HepG2 (cell line): ENCODE data around the gene CRIM1. TPM values are rescaled to one million over a fixed set of nuclear protein-coding genes. Genes with fewer than 3 reads are reported as not detected.

Experiments used
- EED ChIP-seq: sonication (generic); formaldehyde crosslinking; IDR thresholded peaks from 2 replicates; pipeline ENCODE4 v1.5.0; 2020; ENCODE audit warnings: mild to moderate bottlenecking, missing genetic modification reagents
- GATA4 ChIP-seq: sonication (generic); IDR thresholded peaks from 2 replicates; pipeline ENCODE4 v1.6.1; 2016; ENCODE audit warnings: antibody characterized with exemption, low read depth, borderline replicate concordance
- HDAC1 ChIP-seq: sonication (generic); formaldehyde crosslinking; IDR thresholded peaks from 2 replicates; pipeline ENCODE4 v1.5.1; 2020; ENCODE audit warnings: mild to moderate bottlenecking, missing genetic modification reagents
- HNRNPK ChIP-seq: fragments of 200-400 bp; formaldehyde crosslinking; IDR thresholded peaks from 2 replicates; pipeline ENCODE4 v1.6.1; 2018; ENCODE audit warnings: low read length, low read depth, moderate library complexity, mild to moderate bottlenecking; ENCODE audit not compliant: poor library complexity, severe bottlenecking
- MYC ChIP-seq: sonication (generic); formaldehyde crosslinking; IDR thresholded peaks from 2 replicates; pipeline ENCODE4 v1.9.0; 2021; ENCODE audit warnings: missing genetic modification reagents, borderline replicate concordance
- NFE2L1 ChIP-seq: sonication (generic); formaldehyde crosslinking; IDR thresholded peaks from 2 replicates; pipeline ENCODE4 v1.4.0; 2020; ENCODE audit warnings: missing genetic modification reagents, mild to moderate bottlenecking, borderline replicate concordance
- PAX8 ChIP-seq: sonication (generic); formaldehyde crosslinking; IDR thresholded peaks from 2 replicates; pipeline ENCODE4 v1.8.0; 2022; ENCODE audit warnings: mild to moderate bottlenecking, missing genetic modification reagents, borderline replicate concordance
- PITX1 ChIP-seq: sonication (generic); formaldehyde crosslinking; IDR thresholded peaks from 2 replicates; pipeline ENCODE4 v1.5.1; 2020; ENCODE audit warnings: mild to moderate bottlenecking, missing genetic modification reagents
- SMC3 ChIP-seq: IDR thresholded peaks from 2 replicates; pipeline ENCODE4 v1.6.1; 2011; ENCODE audit warnings: low read length, improper control_type of control experiment
- SSRP1 ChIP-seq: IDR thresholded peaks from 2 replicates; pipeline ENCODE4 v1.6.1; 2016; ENCODE audit warnings: control low read depth
- ZC3H13 ChIP-seq: sonication (generic); formaldehyde crosslinking; IDR thresholded peaks from 2 replicates; pipeline ENCODE4 v1.8.1; 2023; ENCODE audit warnings: mild to moderate bottlenecking, missing genetic modification reagents, moderate library complexity
- ZNF263 ChIP-seq: sonication (generic); formaldehyde crosslinking; IDR thresholded peaks from 2 replicates; pipeline ENCODE4 v1.4.0; 2020; ENCODE audit warnings: missing genetic modification reagents
- ZNF335 ChIP-seq: sonication (generic); formaldehyde crosslinking; IDR thresholded peaks from 2 replicates; pipeline ENCODE4 v1.4.0; 2020; ENCODE audit warnings: missing genetic modification reagents
- ZNF564 ChIP-seq: sonication (generic); formaldehyde crosslinking; IDR thresholded peaks from 2 replicates; pipeline ENCODE4 v1.8.1; 2023; ENCODE audit warnings: mild to moderate bottlenecking, missing genetic modification reagents
- ZNF607 ChIP-seq: sonication (generic); formaldehyde crosslinking; IDR thresholded peaks from 2 replicates; pipeline ENCODE4 v1.5.1; 2020; ENCODE audit warnings: missing genetic modification reagents, mild to moderate bottlenecking, borderline replicate concordance
- ZNF790 ChIP-seq: sonication (generic); formaldehyde crosslinking; IDR thresholded peaks from 2 replicates; pipeline ENCODE4 v1.8.0; 2022; ENCODE audit warnings: missing genetic modification reagents, mild to moderate bottlenecking, borderline replicate concordance
- polyA plus RNA-seq, 8 experiments: library from polyadenylated mRNA; depleted of rRNA in 3 of 8; stranded (reverse) in 7 of 8; unstranded in 1 of 8; fragments of >200 nt; fragmentation: Illumina TruSeq in 4 of 8; extraction: Trizol in 4 of 8; gene quantifications; 2 replicates each; pipeline versions ENCODE4 v1.2.1 to v1.2.3, GENCODE V29; 2011 to 2016; ENCODE audit warnings: low read depth in 4 of 8, missing spikeins in 1 of 8, mixed read lengths in 1 of 8; ENCODE audit not compliant: insufficient read depth in 1 of 8
- total RNA-seq, 5 experiments: library from RNA; depleted of rRNA; stranded (reverse); fragments of >200 nt; fragmentation: Illumina TruSeq; extraction: Trizol; gene quantifications; 2 replicates each; pipeline ENCODE4 v1.2.3, GENCODE V29; 2016; ENCODE audit warnings: low read depth in 1 of 5
- TF ChIP-seq, protein P1 (sequence below): sonication (generic); formaldehyde crosslinking; IDR thresholded peaks from 2 replicates; pipeline ENCODE4 v1.9.0; 2021; ENCODE audit warnings: missing genetic modification reagents, borderline replicate concordance
- TF ChIP-seq, protein P2 (sequence below): sonication (generic); formaldehyde crosslinking; IDR thresholded peaks from 2 replicates; pipeline ENCODE4 v1.4.0; 2020; ENCODE audit warnings: mild to moderate bottlenecking, low read depth, missing genetic modification reagents
- TF ChIP-seq, protein P3 (sequence below): sonication (generic); formaldehyde crosslinking; conservative IDR thresholded peaks from 2 replicates; pipeline ENCODE4 v1.8.0; 2022; ENCODE audit warnings: missing genetic modification reagents
- TF ChIP-seq, protein P4 (sequence below): sonication (generic); formaldehyde crosslinking; IDR thresholded peaks from 2 replicates; pipeline ENCODE4 v1.5.1; 2020; ENCODE audit warnings: mild to moderate bottlenecking, moderate library complexity, missing genetic modification reagents
- TF ChIP-seq, protein P5 (sequence below): IDR thresholded peaks from 2 replicates; pipeline ENCODE4 v1.6.1; 2012; ENCODE audit warnings: inconsistent platforms

The CRIM1 gene
- total and polyA plus RNA-seq, 2 of the 13 experiments (the other 11 are each of a cell fraction or from before 2014, with no cell fraction given), result 39.1 to 69.9 TPM

DNA sequence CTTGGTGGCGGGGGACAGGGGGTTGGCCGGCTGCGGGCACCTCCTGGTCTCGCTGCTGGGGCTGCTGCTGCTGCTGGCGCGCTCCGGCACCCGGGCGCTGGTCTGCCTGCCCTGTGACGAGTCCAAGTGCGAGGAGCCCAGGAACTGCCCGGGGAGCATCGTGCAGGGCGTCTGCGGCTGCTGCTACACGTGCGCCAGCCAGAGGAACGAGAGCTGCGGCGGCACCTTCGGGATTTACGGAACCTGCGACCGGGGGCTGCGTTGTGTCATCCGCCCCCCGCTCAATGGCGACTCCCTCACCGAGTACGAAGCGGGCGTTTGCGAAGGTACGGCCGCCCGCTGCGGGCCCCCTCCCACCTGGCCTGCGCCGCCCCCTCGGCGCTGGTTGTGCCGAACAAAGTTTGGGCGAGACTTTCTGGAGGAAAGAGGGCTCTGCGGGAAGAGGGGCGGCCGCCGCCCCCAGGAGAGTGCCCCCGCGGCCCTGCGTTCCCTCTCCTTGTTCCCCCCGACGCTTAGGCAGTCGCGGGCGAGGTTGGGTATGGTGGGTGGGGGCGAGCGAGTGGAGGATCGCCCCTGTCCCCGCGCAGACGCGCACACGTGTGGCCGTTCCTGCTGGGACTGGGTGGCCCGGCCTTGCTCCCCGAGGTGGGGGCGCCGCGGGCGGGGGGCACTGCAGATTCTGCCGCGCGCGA lies 866 bp downstream of the CRIM1 start (continued):
- TF ChIP-seq, protein P1, sequence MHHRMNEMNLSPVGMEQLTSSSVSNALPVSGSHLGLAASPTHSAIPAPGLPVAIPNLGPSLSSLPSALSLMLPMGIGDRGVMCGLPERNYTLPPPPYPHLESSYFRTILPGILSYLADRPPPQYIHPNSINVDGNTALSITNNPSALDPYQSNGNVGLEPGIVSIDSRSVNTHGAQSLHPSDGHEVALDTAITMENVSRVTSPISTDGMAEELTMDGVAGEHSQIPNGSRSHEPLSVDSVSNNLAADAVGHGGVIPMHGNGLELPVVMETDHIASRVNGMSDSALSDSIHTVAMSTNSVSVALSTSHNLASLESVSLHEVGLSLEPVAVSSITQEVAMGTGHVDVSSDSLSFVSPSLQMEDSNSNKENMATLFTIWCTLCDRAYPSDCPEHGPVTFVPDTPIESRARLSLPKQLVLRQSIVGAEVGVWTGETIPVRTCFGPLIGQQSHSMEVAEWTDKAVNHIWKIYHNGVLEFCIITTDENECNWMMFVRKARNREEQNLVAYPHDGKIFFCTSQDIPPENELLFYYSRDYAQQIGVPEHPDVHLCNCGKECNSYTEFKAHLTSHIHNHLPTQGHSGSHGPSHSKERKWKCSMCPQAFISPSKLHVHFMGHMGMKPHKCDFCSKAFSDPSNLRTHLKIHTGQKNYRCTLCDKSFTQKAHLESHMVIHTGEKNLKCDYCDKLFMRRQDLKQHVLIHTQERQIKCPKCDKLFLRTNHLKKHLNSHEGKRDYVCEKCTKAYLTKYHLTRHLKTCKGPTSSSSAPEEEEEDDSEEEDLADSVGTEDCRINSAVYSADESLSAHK (CRISPR knock-in tag), result no peak
- TF ChIP-seq HNRNPK (peak; percentile 62), HDAC1 (CRISPR knock-in tag) (peak; percentile 67; the same call in 1 of the 2 replicates), NFE2L1 (CRISPR knock-in tag) (0 out of 2 replicates have a peak, but pooled peaks have one; percentile 38), GATA4 (0 out of 2 replicates have a peak, but pooled peaks have one; percentile 10), ZNF263 (CRISPR knock-in tag) (peak; percentile 45; the same call in 1 of the 2 replicates), PAX8 (CRISPR knock-in tag) (no peak), ZC3H13 (CRISPR knock-in tag) (no peak; the same call in 1 of the 2 replicates), ZNF335 (CRISPR knock-in tag) (no peak), ZNF790 (CRISPR knock-in tag) (peak; percentile 80; the same call in 1 of the 2 replicates), MYC (CRISPR knock-in tag) (peak; percentile 70; the same call in 1 of the 2 replicates), EED (peak; percentile 34; the same call in 1 of the 2 replicates), SSRP1 (CRISPR knock-in tag) (no peak), ZNF564 (CRISPR knock-in tag) (peak; percentile 44; the same call in 1 of the 2 replicates), ZNF607 (CRISPR knock-in tag) (peak; percentile 36; the same call in 1 of the 2 replicates), PITX1 (CRISPR knock-in tag) (peak; percentile 58), SMC3 (no peak)
- TF ChIP-seq, protein P2, sequence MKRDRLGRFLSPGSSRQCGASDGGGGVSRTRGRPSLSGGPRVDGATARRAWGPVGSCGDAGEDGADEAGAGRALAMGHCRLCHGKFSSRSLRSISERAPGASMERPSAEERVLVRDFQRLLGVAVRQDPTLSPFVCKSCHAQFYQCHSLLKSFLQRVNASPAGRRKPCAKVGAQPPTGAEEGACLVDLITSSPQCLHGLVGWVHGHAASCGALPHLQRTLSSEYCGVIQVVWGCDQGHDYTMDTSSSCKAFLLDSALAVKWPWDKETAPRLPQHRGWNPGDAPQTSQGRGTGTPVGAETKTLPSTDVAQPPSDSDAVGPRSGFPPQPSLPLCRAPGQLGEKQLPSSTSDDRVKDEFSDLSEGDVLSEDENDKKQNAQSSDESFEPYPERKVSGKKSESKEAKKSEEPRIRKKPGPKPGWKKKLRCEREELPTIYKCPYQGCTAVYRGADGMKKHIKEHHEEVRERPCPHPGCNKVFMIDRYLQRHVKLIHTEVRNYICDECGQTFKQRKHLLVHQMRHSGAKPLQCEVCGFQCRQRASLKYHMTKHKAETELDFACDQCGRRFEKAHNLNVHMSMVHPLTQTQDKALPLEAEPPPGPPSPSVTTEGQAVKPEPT, result 0 out of 2 replicates have a peak, but pooled peaks have one; percentile 18
- TF ChIP-seq, protein P3, sequence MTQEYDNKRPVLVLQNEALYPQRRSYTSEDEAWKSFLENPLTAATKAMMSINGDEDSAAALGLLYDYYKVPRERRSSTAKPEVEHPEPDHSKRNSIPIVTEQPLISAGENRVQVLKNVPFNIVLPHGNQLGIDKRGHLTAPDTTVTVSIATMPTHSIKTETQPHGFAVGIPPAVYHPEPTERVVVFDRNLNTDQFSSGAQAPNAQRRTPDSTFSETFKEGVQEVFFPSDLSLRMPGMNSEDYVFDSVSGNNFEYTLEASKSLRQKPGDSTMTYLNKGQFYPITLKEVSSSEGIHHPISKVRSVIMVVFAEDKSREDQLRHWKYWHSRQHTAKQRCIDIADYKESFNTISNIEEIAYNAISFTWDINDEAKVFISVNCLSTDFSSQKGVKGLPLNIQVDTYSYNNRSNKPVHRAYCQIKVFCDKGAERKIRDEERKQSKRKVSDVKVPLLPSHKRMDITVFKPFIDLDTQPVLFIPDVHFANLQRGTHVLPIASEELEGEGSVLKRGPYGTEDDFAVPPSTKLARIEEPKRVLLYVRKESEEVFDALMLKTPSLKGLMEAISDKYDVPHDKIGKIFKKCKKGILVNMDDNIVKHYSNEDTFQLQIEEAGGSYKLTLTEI, result no peak
- TF ChIP-seq, protein P4, sequence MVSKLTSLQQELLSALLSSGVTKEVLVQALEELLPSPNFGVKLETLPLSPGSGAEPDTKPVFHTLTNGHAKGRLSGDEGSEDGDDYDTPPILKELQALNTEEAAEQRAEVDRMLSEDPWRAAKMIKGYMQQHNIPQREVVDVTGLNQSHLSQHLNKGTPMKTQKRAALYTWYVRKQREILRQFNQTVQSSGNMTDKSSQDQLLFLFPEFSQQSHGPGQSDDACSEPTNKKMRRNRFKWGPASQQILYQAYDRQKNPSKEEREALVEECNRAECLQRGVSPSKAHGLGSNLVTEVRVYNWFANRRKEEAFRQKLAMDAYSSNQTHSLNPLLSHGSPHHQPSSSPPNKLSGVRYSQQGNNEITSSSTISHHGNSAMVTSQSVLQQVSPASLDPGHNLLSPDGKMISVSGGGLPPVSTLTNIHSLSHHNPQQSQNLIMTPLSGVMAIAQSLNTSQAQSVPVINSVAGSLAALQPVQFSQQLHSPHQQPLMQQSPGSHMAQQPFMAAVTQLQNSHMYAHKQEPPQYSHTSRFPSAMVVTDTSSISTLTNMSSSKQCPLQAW (CRISPR knock-in tag), result 0 out of 2 replicates have a peak, but pooled peaks have one; percentile 44
- TF ChIP-seq, protein P5, sequence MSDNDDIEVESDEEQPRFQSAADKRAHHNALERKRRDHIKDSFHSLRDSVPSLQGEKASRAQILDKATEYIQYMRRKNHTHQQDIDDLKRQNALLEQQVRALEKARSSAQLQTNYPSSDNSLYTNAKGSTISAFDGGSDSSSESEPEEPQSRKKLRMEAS, result peak; percentile 90
